GM18511 (cell line): ENCODE data around the gene KAT6B.
"Not testable (repeated sequence)": the region's sequence is repeated elsewhere in the genome, so short reads cannot be mapped to it uniquely, and the experiment has no call there.

ENCODE experiments used
- ATAC-seq: cut with Tn5 transposase; IDR thresholded peaks from one replicate; pipeline ENCODE4 v1.9.1; 2021; ENCODE audit warnings: mild to moderate bottlenecking, moderate library complexity; ENCODE audit not compliant: unreplicated experiment

The KAT6B gene

GRCh38 chr10:75032119-75032518 lies 205.7 kb downstream of the KAT6B start:
- no peak for ATAC-seq

GRCh38 chr10:75032813-75033212 lies 206.4 kb downstream of the KAT6B start:
- no peak for ATAC-seq

- no peak for ATAC-seq
Observed at GRCh38 chr10:75033399-75034130, 207.2 kb downstream of the KAT6B start.

GRCh38 chr10:75034131-75034512 lies 207.7 kb downstream of the KAT6B start:
- ATAC-seq: no peak

GRCh38 chr10:75034714-75035258 lies 208.4 kb downstream of the KAT6B start:
- ATAC-seq: no peak

- no peak for ATAC-seq
Observed at GRCh38 chr10:75035975-75036708, 209.7 kb downstream of the KAT6B start.

- ATAC-seq: no peak
Observed at GRCh38 chr10:75037171-75038153, 211.1 kb downstream of the KAT6B start.

- no peak for ATAC-seq
Observed at GRCh38 chr10:75038335-75038734, 211.9 kb downstream of the KAT6B start.

GRCh38 chr10:75040576-75040975 lies 214.2 kb downstream of the KAT6B start:
- no peak for ATAC-seq

GRCh38 chr10:75042292-75042974 lies 216.0 kb downstream of the KAT6B start:
- ATAC-seq: no peak

- ATAC-seq: no peak
Observed at GRCh38 chr10:75043256-75044131, 217.1 kb downstream of the KAT6B start.

GRCh38 chr10:75048669-75049098 lies 222.3 kb downstream of the KAT6B start:
- ATAC-seq: no peak

GRCh38 chr10:75049316-75050148 lies 223.1 kb downstream of the KAT6B start:
- no peak for ATAC-seq

GRCh38 chr10:75050149-75050919 lies 223.9 kb downstream of the KAT6B start:
- ATAC-seq: no peak

- no peak for ATAC-seq
Observed at GRCh38 chr10:75051308-75051707, 224.9 kb downstream of the KAT6B start.

- not testable (repeated sequence) for ATAC-seq
Observed at GRCh38 chr10:75055896-75056406, 229.6 kb downstream of the KAT6B start.

- ATAC-seq: no peak
Observed at GRCh38 chr10:75057680-75058079, 231.3 kb downstream of the KAT6B start.
